Testis (tissue), 3 donors: ENCODE measurements around the gene DCHS2. TPM values are rescaled to one million over a fixed set of nuclear protein-coding genes. Genes with fewer than 3 reads are reported as not detected.

Experiments
- DNase-seq: peaks from one replicate; pipeline ENCODE4 v3.0.0-alpha.2; 2019
- H3K27ac ChIP-seq, 2 donors: fragments of 200-600 bp; sonication (generic); one replicate each; pipeline ENCODE4 v1.5.1; 2019
- H3K27me3 ChIP-seq: fragments of 200-600 bp; sonication (generic); one replicate; pipeline ENCODE4 v1.5.1; 2019
- H3K36me3 ChIP-seq: fragments of 200-600 bp; sonication (generic); one replicate; pipeline ENCODE4 v1.5.1; 2017; ENCODE audit warnings: low read depth; ENCODE audit errors: missing control alignments
- H3K4me1 ChIP-seq: fragments of 200-600 bp; sonication (generic); one replicate; pipeline ENCODE4 v1.5.1; 2019
- H3K4me3 ChIP-seq, 2 donors: fragments of 200-600 bp; sonication (generic); one replicate each; pipeline ENCODE4 v1.5.1; 2017 to 2019
- H3K9me3 ChIP-seq: fragments of 200-600 bp; sonication (generic); one replicate; pipeline ENCODE4 v1.5.1; 2017
- CTCF ChIP-seq, 3 experiments: fragments of 450-650 bp in 2 of 3; fragments of 200-600 bp in 1 of 3; sonication (generic) in 1 of 3; IDR thresholded peaks; one replicate each; pipeline ENCODE4 v1.5.1; 2016 to 2019; ENCODE audit warnings: antibody characterized with exemption in 3 of 3, mild to moderate bottlenecking in 2 of 3, moderate library complexity in 1 of 3
- POLR2A ChIP-seq: fragments of 450-650 bp; IDR thresholded peaks from one replicate; pipeline ENCODE4 v1.6.1; 2017; ENCODE audit warnings: antibody characterized with exemption, mild to moderate bottlenecking, moderate library complexity
- WGBS, 2 donors: methylation state at CpG; one replicate each; pipeline ENCODE4 v1.1.5; 2018; 5-methylcytosine and 5-hydroxymethylcytosine counted together
- intact Hi-C: fragments of 100-400 bp; cut with DNase I; formaldehyde crosslinking; loops from one replicate; pipeline ENCODE4 v1.15.1; 2023; ENCODE audit warnings: low total_unique reads
- polyA plus RNA-seq: library from polyadenylated mRNA; stranded (reverse); fragments of 350-450 nt; fragmentation: Illumina TruSeq; extraction: RNeasy Lipid Tissue Mini Kit (QIAGEN cat#74804); gene quantifications from one replicate; pipeline ENCODE4 v1.2.3, GENCODE V29; 2014; ENCODE audit warnings: low read depth, low replicate concordance; ENCODE audit not compliant: insufficient read depth
- total RNA-seq, 2 donors: library from RNA; depleted of rRNA; stranded (reverse); fragments of >200 nt; gene quantifications; one replicate each; pipeline ENCODE4 v1.2.3, GENCODE V29; 2016

DCHS2 gene
- total and polyA plus RNA-seq, 3 donors from 2014 or later, result 2.4 to 6.5 (median 4.7) TPM

DNA sequence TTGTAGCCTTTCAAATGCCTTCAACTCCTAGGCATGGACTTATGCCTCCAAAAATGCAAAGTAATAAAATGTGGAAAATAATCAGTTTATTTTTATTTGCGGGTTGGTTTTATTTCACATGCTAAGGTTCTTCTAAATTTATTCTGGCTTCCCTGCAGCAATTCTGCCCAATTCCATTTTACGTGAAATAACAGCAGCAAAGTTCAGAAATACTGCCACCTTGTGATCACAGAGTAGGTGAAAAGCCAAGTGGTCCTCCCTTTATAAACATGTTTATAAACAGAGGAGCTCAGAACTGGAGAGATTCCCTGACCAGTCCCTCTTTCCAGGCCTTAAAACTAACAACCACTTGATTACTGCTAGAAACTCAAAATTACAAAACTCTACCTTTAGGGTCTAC lies 14.7 kb upstream of the DCHS2 start:
- peak; percentile 28 to 42 (median 39) for TF ChIP-seq CTCF (IDR thresholded peaks at IDR 0.05)
- no peak for TF ChIP-seq POLR2A
- Histone ChIP-seq H3K36me3 (no peaks in the 10 kb centered on the region), H3K4me1 (no peaks in the 10 kb centered on the region), H3K9me3 (no peaks in the 10 kb centered on the region), H3K27me3 (no peaks in the 10 kb centered on the region), H3K27ac (no peak overlapping the region), H3K4me3 (no peak overlapping the region)
- intact Hi-C loops, result no loop called here
- 19 to 31% methylated on average over 2 of the region's 2 CpGs for WGBS, 2 donors
- DNase-seq, result no peak

- peak in 1 of 3 experiments; percentile 42 for TF ChIP-seq CTCF (IDR thresholded peaks at IDR 0.05)
- TF ChIP-seq POLR2A, result no peak
- H3K36me3 ChIP-seq, result no peaks in the 10 kb centered on the region
- H3K4me3 ChIP-seq, result no peak overlapping the region
- no peaks in the 10 kb centered on the region for H3K27me3 ChIP-seq
- no peak for DNase-seq
- no peak overlapping the region for H3K27ac ChIP-seq
- intact Hi-C loops, result no loop called here
- no peaks in the 10 kb centered on the region for H3K4me1 ChIP-seq
- 38 to 51% methylated on average over 1 of the region's 1 CpG for WGBS, 2 donors
- H3K9me3 ChIP-seq, result no peaks in the 10 kb centered on the region
Observed at GRCh38 chr4:154503598-154503997, 12.0 kb upstream of the DCHS2 start.

DNA sequence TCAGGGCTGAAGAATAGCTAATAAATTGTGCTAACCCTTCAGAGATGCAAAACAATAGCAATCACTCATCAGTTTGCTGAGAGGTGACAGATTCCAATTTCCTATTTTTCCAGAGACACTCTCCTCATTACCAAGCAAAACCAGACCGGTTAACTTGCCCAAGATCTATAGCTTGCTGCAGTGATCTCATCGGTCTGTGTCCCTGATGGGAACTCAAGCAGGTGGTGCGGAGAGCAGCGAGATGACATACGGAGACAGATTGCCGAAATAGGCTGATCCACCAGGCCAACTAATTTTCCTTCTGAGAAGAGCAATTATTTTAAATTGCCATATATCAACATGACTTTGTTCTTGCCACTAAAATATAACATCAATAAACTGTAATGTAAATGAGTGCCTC lies 10.5 kb upstream of the DCHS2 start:
- H3K4me1 ChIP-seq, result no peaks in the 10 kb centered on the region
- intact Hi-C loops, result no loop called here

DNA sequence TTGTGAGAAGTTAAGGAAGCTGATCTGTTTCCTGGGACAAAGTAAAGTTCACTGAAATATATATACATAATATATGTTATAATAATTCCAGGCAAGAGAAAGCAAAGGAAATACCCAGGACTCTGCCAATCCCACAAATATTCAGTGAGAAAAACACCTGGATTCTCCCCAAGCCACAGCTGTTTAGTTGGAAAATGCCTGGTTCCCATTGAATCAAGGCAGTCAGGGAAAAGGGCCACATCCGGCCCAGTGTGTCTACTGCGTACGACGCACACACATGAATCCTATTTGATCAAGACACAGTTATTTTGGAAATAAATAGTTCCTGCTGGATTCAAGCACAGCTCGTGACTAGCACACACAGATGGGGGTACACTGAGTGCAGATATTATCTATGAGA lies 6.3 kb upstream of the DCHS2 start:
- WGBS, 2 donors, result 85 to 88% methylated on average over 5 of the region's 5 CpGs

More for the DNA sequence above, 10.5 kb upstream of the DCHS2 start:
- H3K27me3 ChIP-seq, result no peaks in the 10 kb centered on the region
- H3K36me3 ChIP-seq, result no peaks in the 10 kb centered on the region
- H3K9me3 ChIP-seq, result no peaks in the 10 kb centered on the region
- H3K4me3 ChIP-seq, result no peak overlapping the region
- DNase-seq, result no peak
- TF ChIP-seq CTCF (IDR thresholded peaks at IDR 0.05) (no peak), POLR2A (no peak)
- whole genome bisulfite sequencing, 2 donors, result 76 to 90% methylated on average over 6 of the region's 6 CpGs
- no peak overlapping the region for H3K27ac ChIP-seq

More for the DNA sequence above, 6.3 kb upstream of the DCHS2 start:
- intact Hi-C loops, result no loop called here
- DNase-seq, result no peak
- H3K27ac ChIP-seq, result no peak overlapping the region
- no peak for TF ChIP-seq POLR2A
- no peak for TF ChIP-seq CTCF (IDR thresholded peaks at IDR 0.05)
- H3K36me3 ChIP-seq, result no peaks in the 10 kb centered on the region
- no peak overlapping the region for H3K4me3 ChIP-seq
- no peaks in the 10 kb centered on the region for H3K27me3 ChIP-seq
- no peaks in the 10 kb centered on the region for H3K9me3 ChIP-seq
- no peaks in the 10 kb centered on the region for H3K4me1 ChIP-seq
